Measurements from ENCODE around the gene XPO4.
"Not testable (repeated sequence)": the region's sequence is repeated elsewhere in the genome, so short reads cannot be mapped to it uniquely, and the experiment has no call there.

Gene XPO4

GRCh38 chr13:20902438-20903163 lies at the start of gene XPO4:
Gene XPO4, minus strand, starts transcription at chr13:20902746. Its CDS starts 8 bp downstream, at chr13:20902738.
- FAIRE-seq = no peak

- not testable (repeated sequence) for FAIRE-seq
Observed at GRCh38 chr13:20948001-20948400, 45.5 kb upstream of the XPO4 start.

- no peak for FAIRE-seq
Observed at GRCh38 chr13:20945952-20946383, 43.4 kb upstream of the XPO4 start.

GRCh38 chr13:20942938-20943559 lies 40.5 kb upstream of the XPO4 start:
- no peak for FAIRE-seq

DNA sequence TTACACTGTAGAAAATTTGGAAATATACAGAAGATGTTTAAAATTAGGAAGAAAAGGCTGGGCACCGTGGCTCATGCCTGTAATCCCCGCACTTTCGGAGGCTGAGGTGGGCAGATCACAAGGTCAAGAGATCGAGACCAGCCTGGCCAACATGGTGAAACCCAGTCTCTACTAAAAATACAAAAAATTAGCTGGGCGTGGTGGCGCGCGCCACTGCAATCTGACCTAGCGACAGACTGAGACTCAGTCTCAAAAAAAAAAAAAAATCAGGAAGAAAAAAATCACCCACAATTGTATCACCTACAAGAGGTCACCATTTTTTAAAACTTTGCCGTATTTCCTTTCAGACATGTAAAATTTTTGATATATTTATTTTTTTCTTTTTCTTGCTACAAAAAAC lies 38.0 kb upstream of the XPO4 start:
- not testable (repeated sequence) for FAIRE-seq

DNA sequence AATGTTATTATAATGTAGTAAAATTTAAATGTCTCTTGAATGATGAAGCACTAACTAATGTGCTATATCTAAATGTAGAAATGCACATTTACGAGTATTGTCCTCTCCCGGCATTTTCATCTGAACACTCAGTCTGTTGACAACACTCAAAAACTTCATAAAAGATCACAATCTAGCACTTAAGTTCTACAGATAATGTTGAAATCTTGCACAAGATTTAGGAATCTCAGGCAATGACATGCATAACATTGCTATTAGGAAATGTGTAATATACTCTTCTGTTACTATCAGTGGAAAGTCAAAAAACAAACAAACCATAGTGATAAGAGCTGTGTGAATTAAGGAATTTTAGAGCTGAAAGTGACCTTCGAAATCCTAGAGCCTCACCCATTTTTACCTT lies 37.5 kb upstream of the XPO4 start:
- FAIRE-seq = no peak

GRCh38 chr13:20939662-20940061 lies 37.1 kb upstream of the XPO4 start:
- FAIRE-seq = no peak

DNA sequence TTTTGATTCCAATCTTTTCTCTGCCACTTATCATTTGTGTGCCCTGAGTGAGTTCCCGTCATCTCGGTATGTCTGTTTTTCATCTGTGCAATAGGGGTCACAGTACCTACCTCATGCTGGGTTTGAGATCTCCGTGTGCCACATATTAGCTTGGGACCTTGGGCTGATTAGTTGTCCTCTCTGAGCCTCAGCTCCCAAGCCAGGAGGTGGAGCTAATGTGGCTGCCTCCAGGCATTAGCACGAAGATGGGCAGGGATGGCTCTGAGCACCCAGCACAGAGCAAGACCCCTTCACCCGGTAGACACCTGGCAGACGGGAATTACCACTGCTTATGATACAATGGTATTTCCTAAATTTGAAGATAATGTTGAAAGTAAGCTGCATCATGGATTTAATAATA lies 35.8 kb upstream of the XPO4 start:
- no peak for FAIRE-seq

DNA sequence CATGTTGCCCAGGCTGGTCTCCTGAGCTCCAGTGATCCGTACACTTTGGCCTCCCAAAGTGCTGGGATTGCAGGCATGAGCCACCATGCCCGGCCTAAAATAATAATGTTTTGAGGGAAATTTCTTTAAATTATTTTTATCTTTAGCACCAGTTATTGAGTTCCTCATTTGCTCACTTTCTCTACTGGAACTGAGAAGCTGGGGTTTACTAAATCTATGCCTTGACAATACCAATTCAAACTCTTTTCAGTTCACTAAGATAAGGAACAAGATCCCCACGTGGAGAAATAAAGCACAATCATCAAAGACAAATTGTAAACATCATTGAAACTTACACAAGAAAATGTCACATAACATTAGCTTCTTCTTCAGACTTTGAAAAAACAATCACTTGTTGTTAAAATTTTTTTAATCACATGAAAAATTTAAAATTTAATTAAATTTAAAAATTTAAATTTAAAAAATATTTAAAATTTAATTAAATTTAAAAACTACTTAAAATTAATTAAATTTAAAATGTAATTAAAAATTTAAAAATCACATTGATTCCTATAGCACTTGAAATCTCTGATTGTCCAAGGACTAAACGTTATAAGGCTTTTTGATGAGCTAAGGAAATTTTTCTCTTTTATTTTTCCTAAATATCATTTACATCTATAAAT lies 25.2 kb upstream of the XPO4 start:
- FAIRE-seq = peak; percentile 91

GRCh38 chr13:20925395-20925790 lies 22.8 kb upstream of the XPO4 start:
- FAIRE-seq = not testable (repeated sequence)

DNA sequence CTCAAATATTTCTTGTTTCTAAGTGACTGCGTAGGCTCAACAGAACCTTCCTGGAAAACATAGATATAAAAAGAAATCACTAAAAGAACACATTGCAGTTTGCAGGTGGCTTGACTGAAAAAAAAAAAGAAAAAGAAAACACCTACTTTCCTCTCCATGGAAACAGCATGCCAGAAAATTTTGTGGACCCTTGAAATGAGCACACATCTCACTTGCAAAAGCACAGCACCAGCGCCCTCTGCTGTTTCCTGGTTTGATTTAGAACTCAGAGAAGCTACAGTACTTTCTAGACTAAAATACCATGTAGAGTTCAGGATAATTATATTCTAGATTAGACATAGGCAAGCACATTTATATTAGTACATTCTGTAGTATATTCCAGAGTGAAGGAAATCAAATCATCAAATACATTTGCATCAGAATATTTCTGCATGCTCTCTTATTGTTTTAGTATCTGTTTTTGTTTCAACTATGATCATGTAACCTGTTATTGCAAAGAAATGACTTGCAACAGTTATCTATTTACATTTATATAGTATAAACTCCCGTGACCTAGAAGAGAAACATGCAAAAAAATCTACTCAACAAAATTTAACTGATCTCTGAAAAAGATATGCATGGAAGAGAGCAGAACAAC lies 22.3 kb upstream of the XPO4 start:
- peak; percentile 36 for FAIRE-seq

DNA sequence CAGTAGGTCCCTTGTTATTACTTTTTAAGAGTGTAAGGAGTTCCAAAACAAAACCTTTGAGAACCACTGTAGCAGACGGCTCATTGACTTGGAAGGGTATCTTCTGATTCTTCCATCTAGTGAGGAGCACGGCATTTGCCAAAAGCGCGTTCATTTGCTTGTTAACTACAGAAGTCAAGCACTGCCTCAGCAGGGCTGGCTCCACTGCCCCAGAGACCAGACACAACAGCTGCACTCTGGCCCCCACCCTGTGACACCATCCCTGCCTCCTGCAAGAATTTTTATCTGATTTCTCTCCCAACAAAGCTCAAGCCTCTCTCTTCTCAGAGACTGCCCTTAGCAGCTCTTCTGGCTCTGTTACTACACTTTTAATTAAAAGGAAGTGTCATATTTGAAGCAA lies 20.7 kb upstream of the XPO4 start:
- no peak for FAIRE-seq

- no peak for FAIRE-seq
Observed at GRCh38 chr13:20921572-20921971, 19.0 kb upstream of the XPO4 start.

- not testable (repeated sequence) for FAIRE-seq
Observed at GRCh38 chr13:20915676-20916075, 13.1 kb upstream of the XPO4 start.

DNA sequence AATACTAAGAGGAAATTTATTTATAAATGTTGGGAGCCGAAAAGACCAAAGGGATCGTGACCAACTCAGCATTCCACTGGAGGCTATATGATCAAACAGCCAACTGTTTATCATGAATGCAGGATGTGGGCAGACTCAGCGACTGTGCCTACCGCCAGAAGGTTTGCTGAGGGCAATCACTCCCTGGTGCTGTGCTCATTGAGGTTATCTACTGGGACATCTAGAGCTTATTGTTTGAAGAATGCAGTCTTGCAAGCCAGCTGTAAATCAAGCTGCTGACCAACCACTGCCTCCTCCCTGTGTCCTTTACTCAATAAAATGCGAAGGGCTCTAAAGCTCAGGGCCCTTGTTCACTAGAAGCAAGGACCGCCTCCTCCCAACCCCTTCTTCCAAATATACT lies 8.5 kb upstream of the XPO4 start:
- FAIRE-seq = no peak

- FAIRE-seq = no peak
Observed at GRCh38 chr13:20908714-20909497, 6.4 kb upstream of the XPO4 start.

DNA sequence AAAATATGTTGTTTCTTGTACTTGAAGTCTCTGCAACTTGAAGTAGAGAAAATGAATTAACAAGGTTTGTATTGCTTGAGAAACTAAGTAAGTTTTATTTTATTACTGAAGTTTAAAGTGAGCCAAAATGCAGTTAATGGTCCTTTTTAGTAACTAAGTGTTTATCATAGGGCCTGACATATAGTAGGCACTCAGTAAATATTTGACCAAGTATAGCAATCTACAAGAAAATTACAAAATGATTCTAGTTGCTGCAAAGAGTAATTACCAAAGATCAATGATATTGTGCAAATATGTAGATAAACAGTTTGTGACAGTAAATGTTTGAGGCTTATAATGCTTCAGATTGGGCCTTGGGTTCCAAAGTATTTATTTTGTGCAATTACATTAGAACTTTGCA lies 2.4 kb upstream of the XPO4 start:
- FAIRE-seq = no peak

- no peak for FAIRE-seq
Observed at GRCh38 chr13:20903164-20903475, 574 bp upstream of the XPO4 start.

- FAIRE-seq = no peak
Observed at GRCh38 chr13:20901668-20902437, 693 bp downstream of the XPO4 start.

- no peak for FAIRE-seq
Observed at GRCh38 chr13:20894245-20894644, 8.3 kb downstream of the XPO4 start.

DNA sequence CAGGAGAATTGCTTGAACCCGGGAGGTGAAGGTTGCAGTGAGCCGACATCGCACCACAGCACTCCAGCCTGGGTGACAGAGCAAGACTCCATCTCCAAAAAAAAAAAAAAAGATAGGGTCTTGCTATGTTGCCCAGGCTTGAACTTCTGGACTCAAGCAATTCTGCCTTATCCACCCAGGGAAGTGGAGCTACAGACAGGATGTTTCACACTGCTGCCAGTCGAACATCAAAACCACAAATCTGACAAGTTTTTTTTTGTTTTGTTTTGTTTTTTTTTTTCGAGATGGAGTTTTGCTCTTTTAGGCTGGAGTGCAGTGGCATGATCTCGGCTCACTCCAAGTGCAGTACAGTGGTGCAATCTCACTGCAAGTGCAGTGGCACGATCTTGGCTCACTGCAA lies 10.8 kb downstream of the XPO4 start:
- FAIRE-seq = no peak

DNA sequence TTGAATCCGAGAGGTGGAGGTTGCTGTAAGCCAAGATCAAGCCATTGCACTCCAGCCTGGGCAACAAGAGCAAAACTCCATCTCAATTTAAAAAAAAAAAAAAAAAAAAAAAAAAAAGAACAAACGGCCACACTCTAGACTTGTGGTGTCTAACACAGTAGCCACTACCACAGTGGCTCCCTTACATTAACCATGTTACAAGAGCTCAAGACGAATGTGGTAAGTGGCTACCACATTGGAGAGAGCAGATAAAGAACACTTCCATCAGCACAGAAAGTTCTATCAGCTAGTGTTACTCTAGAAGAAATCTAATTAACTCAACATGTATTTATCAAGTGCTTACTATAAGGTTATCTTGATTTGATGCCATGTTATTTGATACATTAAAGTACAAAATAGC lies 11.5 kb downstream of the XPO4 start:
- FAIRE-seq = no peak
